ENCODE data around the gene TEX14.
"Not testable (repeated sequence)": the region's sequence is repeated elsewhere in the genome, so short reads cannot be mapped to it uniquely, and the experiment has no call there.

Gene TEX14

DNA sequence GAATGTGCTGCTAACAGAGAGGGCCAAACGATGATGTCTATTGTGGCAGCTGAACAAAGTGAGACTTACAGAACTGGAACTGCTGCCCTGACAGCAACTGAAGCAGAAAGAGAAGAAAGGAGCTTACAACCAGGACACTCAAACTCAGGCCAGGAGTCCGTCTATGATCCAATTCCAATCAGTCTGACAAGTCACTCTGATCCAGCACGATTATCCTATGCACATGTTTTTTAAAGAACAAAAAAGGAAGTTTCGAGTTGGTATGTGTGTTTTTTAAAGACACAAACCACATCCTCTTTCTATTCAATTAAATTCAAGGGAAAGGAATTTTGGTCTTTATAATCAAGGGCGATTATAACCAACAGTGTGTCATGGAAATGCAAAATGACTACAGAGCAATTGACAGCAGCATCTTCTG, 135.0 kb downstream of the TEX14 start:
- DNase-seq = no peak

DNA sequence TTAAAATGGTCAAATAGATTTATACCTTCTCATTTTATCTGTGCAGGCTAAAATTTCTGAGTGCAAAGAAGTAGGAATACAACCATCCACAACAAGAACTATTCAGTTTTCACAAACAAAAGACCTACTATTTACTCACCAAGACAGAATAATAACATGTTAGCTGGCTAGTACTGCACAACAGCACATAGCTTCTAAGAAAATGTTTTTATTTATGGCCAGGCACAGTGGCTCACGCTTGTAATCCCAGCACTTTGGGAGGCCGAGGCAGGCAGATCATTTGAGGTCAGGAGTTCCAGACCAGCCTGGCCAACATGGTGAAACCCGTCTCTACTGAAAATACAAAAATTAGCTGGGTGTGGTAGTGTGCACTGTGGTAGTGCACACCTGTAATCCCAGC, 136.7 kb downstream of the TEX14 start:
- not testable (repeated sequence) for DNase-seq

DNA sequence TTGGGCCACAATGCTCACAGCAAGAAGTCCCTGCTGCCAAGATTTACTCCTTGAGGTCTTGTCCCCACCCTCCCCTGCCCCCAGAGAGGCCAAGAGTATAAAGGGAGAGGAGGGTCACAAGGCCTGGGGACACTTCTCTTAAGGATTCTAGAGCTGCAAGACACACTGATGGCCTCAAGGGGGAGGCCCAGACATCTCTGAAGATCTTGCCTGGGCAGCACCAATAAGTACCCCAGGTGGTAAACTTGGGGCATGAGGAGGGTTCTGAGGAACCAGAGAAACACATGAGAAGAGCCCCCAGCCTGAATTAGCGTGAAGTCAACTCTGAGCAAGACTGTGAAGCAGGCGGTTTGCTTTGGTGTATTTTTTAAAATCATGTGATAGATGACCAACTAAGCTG, 150.6 kb downstream of the TEX14 start:
- DNase-seq = no peak

DNA sequence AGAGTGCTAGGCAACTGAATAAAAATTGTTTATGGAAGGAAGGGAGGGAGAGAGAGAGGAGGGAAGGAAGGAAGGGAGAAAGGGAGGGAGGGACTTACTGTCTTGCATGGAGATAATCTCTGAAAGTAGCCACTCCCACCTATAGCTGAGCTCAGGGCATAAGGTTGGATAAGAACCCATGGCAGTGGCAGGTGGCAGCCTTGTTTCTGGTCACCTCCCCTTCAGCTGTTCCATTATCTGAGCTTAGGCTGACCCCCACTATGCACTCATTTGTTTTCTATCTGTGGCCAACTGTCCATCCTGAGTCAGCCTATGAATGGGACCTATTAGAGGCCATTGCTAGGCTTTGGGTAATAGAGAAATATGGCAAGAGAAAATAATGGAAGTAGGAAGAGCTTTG, 152.1 kb downstream of the TEX14 start:
- no peak for DNase-seq

DNA sequence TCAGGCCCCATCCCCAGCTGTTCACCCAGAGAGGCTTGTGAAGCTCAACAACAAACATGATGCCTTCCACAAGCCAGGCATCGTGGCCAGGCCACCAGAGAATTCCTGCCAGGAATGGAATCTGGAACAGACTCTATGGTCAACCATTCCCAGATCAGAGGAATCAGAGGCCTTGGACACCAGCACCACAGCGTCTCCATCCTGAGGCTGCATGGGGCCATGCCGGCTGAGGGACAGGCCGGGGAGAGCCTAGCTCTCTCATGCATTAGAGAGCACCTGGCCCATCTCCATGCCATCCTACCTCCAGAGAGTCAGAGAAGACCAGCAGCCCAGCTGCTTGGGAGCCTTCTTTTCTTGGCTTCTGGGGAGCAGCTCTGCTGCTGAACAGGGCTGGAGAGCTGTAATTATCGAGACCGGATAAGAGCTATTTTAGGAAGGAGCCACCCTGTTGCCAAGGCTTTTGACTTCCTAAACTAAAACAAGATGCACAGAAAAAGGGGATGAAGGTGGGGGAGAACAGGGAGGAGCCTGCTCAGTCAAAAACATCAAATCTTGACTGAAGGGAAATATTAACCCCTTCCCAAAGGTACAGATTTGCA, 152.9 kb downstream of the TEX14 start:
- DNase-seq = peak in 1 of 2 experiments; percentile 10

DNA sequence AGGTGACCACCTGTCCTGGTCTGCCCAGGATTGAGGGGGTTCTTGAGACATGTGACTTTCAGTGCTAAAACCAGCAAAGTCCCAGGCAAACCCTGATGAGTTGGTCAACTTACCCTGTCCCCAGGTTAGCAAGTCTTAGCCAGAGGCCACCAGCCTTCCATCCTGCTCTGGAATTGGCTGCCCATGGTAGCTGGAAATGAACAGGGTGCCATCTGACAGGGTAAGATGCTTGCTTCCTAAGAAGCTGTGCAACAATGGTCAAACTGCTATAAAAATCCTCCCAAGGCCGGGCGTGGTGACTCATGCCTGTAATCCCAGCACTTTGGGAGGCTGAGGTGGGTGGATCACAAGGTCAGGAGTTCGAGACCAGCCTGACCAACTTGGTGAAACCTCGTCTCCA, 154.6 kb downstream of the TEX14 start:
- DNase-seq = no peak

DNA sequence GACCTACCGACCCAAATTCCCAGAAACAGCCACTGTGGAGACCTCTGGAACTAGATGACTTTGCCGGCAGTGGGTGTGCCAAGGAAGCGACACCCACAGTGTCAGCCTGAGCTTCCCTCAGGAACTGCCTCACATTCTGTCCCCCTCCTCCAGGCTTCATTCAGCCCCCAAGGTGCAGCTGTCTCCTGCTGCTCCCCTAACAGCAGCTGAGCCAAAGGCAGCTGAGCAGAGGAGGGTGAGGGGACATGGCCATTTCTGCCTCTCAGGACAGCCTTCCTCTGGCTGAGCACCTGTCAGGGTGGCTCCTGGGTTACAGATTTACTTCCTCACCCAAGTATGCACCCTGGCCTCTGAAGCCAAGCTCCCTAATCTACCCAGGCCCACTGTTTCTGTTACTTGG, 155.3 kb downstream of the TEX14 start:
- no peak for DNase-seq

DNA sequence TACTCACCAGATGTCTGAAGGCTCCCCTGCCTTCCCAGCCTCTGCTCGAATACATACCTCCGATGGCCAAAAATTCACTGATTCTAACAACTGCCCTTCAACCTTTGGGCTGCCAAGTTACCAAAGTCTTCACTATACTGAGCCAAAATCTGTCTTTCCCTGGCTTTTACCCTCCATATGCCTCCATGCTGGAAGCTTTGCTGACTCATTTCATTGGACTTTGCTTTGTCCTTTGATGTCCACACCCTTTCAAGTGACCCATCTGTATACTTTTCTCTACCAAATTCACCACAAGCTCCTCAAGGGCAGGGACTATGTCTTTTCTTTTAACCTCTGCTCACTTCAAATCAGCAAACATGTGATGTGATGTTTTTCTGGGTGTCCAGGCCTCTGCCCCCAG, 156.4 kb downstream of the TEX14 start:
- DNase-seq = no peak

DNA sequence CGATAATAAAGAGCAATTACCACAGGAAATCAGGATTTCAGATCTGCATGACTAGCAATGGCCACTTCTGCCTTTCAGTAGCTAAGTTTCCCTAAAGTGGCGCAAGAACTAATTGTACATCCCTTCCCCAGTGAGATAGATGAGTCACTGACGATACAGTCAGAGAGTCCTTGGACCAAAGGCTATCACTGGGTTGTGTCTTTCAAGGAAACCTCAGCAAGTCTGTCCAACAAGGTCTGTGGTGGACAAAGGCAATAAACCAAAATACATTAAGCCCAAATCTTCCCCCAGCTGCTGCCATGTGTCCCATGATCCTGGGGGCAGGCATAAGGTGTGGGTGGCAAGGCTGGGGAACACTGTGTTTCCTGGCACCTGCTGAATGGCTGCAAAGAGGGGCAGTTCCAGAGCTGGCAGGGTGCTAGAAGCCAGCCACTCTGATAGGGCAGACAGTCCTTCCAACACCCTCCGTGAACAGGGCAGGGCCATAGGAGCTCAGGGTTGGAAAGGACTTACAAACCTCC, 156.9 kb downstream of the TEX14 start:
- no peak for DNase-seq

DNA sequence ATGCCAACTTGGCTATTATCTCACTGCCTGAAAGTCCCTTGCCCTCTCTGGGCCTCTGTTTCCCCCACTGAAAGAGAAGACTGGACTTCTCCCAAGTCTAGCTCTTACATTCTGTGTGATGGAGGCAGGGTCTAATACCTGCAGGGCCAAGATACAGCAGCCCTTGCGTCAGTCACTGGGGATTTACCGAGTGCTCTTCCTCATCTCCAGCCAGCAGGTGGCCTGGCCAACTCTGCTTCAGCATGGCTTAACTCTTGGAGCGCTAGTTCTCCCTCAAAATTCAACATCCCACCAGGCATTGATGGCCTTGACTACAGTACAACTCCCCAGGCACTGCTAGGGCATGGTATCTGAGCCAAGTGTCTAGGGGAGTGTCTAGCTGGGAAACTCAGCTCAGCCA, 157.5 kb downstream of the TEX14 start:
- no peak for DNase-seq

DNA sequence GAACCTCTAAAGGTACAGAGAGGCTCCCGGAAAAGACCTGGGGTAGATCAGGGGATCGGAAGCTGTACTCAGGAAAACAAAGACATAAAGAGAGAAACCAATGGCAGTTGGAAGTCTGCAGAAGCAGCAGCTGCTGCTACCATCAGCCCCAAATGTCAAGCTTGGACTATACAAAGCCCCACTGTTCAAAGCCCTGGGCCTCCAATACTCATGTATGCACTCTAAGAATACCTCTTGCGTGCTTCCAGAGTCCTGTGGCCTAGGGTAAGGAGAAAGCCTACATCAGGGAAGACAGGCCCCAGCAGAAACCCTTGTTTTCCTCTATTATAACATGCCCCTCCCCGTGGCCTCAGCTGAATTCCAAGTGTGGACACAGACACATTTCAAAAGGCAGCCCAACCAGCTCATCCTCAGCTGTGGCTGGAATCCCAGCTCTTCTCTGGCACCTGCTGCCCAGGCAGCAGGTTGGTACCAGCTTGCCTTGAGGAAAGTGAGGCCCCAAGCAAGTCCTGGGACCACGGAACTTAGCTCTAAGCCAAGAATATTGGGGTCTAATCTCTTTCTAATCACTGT, 158.1 kb downstream of the TEX14 start:
- no peak for DNase-seq

DNA sequence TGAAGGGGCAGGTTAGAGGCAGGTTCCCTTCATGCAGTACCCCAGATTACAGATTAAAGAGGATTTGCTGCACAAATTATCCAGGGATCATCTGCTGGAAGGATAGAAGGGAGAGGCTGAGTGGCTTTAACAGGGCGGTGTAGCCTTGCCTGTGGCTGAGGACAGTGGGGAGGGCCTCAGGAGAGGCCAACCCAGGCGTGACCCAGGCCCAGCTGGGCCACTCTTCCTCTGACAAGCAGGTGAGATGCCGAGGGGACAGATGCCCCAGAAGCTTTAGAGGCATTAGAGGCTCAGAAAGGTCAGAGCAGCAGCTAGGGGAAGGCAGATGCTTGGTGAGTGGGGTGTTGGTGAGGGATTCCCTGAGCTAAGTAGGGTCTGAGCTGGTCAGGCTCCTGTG, 159.3 kb downstream of the TEX14 start:
- DNase-seq = no peak

DNA sequence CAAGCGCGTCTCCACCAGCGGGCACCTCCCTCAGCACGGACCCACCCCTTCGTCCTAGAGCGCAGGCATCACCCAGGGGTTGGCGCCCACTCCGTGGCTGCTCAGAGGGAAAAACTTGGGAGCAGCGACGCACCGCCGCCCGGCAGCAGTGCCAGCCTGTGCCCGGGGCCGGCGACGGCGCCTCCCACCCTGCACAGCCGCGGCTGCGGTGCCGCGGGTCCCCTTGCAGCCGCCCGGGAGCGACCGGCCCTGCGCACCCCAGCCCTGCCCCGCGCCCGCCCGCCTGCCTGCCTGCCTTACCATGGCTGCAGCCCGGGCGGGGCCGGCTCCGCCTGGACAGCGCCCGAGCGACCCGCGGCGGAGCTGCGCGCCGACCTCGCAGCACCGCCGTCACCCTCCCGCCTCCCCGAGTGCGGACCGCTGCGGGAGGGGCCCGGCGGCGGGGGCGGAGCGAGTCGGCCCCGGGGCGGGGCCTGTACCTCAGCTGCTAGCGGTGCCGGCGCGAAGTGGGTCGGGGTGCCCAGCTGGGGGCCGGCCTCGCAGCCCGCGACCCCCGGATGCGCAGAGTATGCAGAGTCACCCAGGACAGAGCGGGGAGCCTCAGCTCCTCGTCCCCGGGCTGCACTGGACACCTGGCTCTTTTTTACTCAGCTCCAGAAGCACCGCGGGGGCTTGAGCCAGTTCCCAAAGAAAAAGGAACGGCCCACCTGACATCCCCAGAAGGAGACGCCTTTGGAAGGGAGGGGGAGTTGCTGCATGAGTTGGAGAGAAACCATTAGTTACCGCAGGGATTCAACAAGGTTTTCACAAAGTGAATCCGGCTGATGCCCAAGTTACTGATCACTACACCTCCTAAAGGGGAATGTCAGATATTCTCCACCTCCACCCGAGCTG, 159.9 kb downstream of the TEX14 start:
- peak; percentile 41 to 45 for DNase-seq

DNA sequence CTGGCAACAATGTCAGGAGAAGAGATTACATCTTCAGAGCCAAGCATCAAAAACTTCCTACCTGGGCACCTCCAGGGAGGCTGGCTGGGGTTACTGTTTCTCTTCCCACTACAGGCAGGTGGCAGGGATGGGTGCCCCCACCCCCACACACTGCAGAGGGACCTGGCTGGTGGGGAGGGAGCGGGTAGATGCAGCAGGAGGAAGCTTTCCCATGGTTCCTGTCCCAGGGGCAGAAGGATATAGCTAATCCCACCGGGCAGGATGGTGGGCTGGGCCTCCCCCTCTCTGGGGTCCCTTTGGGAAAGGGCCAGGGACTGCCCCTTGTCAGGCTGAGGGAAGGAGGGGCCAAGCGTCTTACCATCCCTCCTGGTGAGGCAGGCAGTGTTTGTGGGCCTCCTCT, 160.7 kb downstream of the TEX14 start:
- no peak for DNase-seq

DNA sequence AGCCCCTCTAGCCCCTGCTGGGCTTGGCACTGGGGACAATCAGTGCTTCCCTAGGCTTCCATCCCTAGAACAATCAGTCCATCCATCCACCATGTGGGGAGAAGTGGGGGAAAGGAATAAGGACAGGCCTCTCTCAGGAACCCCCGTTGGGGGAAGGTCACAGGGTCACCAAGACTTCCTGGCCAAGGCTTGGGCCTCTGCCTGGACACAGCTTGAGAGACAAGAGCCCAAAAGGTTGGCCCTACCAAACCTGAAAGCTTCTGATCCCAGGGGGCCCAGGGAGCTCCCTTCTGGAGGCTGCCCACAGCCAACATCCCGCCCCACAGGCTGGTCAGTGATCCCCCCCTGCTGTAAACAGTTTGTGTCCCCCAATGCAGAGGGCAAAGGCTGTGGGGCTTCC, 161.2 kb downstream of the TEX14 start:
- DNase-seq = no peak

DNA sequence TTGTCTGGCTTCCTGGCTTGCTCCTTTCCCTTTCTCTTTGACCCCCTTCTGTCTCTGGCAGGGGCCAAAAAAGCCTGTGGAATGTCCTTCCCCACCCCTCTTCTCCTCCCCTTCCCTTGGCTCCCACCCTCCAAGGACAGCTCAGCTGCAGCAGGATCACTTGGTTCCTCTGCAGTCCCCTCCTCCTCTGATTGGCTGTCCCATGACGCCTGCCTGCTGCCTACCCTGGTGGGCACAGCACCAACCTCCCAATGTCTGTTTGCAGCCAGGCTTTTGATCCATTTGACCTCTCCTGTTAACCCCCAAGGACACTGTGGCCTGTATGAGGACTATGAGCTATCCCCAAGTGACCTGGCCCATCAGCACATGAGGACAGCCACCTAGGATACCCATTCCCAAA, 162.6 kb downstream of the TEX14 start:
- DNase-seq = no peak

DNA sequence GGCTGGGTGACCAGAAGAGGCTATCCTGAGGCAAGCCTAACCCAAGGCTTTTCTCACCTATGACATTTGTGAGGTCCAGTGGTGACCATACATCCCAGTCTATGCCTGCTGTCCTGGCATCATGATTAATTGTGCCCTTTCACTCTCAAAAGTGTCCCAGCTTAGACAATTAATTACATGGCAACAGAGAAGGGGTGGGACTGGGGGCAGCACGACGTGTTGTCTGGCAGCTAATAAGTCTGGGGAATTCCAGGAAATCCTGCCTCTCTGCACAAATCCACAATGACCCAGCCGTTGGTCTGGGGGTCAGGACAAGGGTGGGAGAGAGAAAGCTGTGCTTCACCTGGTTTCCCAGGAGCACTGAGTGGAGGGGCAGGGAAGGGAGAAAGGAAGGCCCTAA, 163.4 kb downstream of the TEX14 start:
- no peak for DNase-seq

DNA sequence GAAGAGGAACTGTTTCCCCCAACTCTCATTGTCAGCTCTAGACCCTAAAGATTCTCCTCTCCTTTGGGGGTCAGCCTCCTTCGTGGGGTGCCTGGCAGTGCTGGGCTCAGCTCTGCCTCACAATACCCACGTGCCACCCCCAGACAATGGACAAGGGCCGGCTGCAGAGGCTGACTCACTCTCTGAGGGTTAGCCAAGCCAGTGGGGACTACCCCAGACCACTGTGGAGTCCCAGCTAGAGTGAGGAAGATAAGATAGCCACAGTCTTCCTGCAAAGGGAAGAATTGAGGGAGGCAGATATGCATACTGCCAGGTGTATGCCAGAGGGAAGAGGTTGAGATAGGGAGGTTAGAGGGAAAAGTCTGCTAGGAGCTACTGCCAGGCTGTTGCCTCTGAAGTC, 163.9 kb downstream of the TEX14 start:
- no peak for DNase-seq

DNA sequence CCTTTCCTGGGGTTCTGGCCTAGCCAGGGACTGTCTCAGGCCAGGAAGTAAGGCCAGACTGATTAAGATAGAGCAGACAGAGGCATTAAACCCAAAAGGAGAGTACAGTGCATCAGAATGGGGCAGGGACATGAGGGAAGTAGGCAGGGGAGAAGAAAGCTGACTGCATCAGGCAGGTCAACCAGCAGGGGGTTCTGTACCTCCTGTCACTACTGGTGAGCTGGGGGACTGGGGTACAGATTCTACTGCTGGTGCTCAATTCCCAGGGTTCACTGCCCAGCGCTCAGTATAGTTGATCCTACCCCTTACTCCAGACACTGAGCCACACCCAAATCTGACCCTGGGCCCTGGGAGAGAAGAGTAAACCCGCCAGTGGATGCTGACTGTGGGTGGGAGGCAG, 164.5 kb downstream of the TEX14 start:
- no peak for DNase-seq

DNA sequence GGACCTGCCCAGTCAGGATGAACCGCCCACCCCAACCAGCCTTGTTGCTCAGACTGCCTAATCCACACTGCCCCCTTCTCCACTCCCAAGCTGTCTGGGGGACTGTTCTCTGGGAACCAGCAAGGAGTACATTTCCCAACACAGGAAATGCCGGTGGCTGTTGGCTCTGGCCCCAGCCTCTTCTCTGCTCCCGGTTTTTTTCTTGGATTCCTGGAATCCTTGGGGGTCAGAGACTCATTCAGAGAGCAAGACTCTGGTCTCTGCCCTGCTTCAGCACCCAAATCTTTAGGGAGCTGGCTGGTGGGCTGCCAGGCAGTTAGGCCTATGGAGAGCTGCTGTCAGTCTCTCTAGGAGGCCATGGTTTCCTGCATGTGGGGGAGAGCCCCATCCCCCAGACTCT, 166.6 kb downstream of the TEX14 start:
- no peak for DNase-seq

DNA sequence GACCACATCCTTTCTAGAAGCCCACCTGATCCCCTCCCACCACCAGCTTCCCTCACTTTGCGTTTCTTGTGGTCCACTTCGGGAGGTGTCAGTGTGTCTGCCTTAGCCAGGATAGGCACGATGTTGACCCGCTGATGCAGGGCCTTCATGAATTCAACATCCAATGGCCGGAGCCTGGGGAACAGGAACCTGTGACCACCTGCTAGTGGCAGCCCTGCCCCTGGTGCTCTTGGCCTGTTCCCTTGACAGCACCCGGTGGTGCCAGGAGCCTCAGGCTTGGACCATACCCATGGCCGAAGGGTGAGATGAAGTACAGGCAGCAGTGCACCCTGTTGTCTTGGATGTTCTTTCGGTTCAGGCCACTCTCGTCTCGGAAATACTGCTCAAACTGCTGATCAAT, 170.2 kb downstream of the TEX14 start:
- DNase-seq = no peak

DNA sequence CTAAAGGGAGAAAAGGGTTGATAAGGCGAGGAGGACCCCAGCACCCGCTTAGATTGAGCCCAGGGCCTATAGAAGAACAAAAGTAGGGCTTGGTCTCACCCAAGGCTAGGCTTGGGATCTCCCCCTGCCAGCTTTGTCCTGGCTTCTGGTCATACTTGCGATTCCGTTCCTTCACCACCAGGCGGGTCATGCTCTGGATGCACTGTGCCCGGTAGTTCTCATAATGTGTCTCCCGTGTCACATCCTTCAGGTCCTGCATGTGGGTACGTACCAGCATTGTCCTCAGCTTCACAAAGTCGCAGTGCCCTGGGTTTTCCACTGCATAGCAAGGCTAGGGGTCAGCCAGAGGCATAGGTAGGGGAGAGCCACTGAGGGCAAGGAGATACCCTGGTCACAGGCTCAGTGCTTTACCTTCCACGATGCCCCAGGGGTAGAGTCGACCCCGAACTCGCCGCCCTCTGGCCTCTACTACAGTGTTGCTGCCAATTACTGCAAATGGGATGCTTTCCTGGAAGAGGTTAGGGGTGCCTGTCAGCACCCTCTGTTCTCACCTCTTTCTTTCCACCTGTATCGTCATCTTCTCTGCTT, 170.9 kb downstream of the TEX14 start:
- DNase-seq = no peak

DNA sequence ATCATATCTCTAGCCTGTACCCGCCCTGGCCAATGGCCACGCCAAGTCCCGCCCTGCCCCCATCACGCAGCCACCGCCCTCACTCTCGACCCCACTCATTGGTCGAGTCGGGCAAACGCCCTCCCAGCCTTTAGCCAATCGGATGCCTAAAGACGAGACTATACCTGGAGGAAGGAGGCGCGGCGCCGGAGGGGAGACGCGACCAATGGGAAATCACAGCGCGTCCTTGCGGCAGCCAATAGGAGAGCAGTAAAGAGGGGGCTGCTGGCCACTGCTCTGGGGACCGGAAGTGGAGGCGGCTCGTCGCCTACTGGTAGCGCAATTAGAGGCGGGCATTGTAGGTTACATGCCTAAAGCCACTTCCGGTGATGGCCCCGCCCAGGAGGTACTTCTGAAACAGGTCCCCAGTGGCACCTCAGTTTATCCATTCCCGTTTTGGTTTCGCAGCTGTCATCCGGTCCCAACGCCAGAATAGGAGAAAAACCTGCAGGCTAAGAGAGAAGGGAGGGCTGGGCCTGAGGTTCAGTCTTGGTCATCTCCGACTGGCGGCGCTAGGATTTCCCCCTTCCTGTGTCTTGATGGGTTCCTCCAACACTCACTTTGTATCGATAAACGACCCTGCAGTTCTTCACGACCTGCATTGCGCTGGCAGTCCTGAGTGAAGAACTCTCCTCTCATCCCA, 173.8 kb downstream of the TEX14 start:
- DNase-seq = peak; percentile 100
